GM23338 (cell line): ENCODE data around the gene SF3B3. TPM values are rescaled to one million over a fixed set of nuclear protein-coding genes. Genes with fewer than 3 reads are reported as not detected.

Experiments used
- ATAC-seq: fragments of 200-7000 bp; cut with Tn5 transposase; 3 replicates; pipeline ENCODE4 v1.9.1; 2020
- DNase-seq: peaks from one replicate; pipeline ENCODE4 v3.0.0-alpha.2; 2015; ENCODE audit warnings: low spot score
- H2AFZ ChIP-seq: fragments of 200-600 bp; sonication (generic); 2 replicates; pipeline ENCODE4 v1.8.0; 2016; ENCODE audit warnings: antibody characterized with exemption, mild to moderate bottlenecking, moderate library complexity
- H3F3A ChIP-seq: fragments of 200-600 bp; sonication (generic); replicated peaks from 2 replicates; pipeline ENCODE4 v1.8.0; 2017; ENCODE audit warnings: antibody characterized with exemption, mixed run types, low read depth
- H3K27ac ChIP-seq: fragments of 200-600 bp; sonication (generic); 2 replicates; pipeline ENCODE4 v1.6.1; 2016; ENCODE audit warnings: low read depth
- H3K27me3 ChIP-seq: fragments of 200-600 bp; sonication (generic); 2 replicates; pipeline ENCODE4 v1.8.0; 2016; ENCODE audit warnings: mild to moderate bottlenecking, mixed run types, moderate library complexity; ENCODE audit not compliant: insufficient read depth
- H3K36me3 ChIP-seq: fragments of 200-600 bp; sonication (generic); 2 replicates; pipeline ENCODE4 v1.8.0; 2016; ENCODE audit warnings: mild to moderate bottlenecking; ENCODE audit not compliant: insufficient read depth
- H3K4me1 ChIP-seq: fragments of 200-600 bp; sonication (generic); 2 replicates; pipeline ENCODE4 v1.8.0; 2016; ENCODE audit warnings: mild to moderate bottlenecking, moderate library complexity; ENCODE audit not compliant: insufficient read depth
- H3K4me2 ChIP-seq: fragments of 200-600 bp; sonication (generic); 2 replicates; pipeline ENCODE4 v1.7.1; 2017; ENCODE audit warnings: mixed run types
- H3K4me3 ChIP-seq: fragments of 200-600 bp; sonication (generic); 2 replicates; pipeline ENCODE4 v1.6.1; 2016; ENCODE audit warnings: mixed run types
- H3K79me2 ChIP-seq: fragments of 200-600 bp; sonication (generic); replicated peaks from 2 replicates; pipeline ENCODE4 v1.8.0; 2017; ENCODE audit warnings: mild to moderate bottlenecking; ENCODE audit not compliant: insufficient read depth
- H3K9me2 ChIP-seq: fragments of 200-600 bp; sonication (generic); 2 replicates; pipeline ENCODE4 v1.8.0; 2017; ENCODE audit not compliant: insufficient read depth
- H4K20me1 ChIP-seq: fragments of 200-600 bp; sonication (generic); replicated peaks from 2 replicates; pipeline ENCODE4 v1.8.0; 2017; ENCODE audit warnings: mild to moderate bottlenecking; ENCODE audit not compliant: insufficient read depth
- H3K27ac Mint-ChIP-seq: 2 replicates; pipeline ENCODE4 v1.8.0; 2020; ENCODE audit warnings: inconsistent platforms, mild to moderate bottlenecking, moderate library complexity, mixed read lengths
- H3K27me3 Mint-ChIP-seq: 3 replicates; pipeline ENCODE4 v1.8.0; 2022; ENCODE audit warnings: low read depth, mild to moderate bottlenecking, moderate library complexity, mixed read lengths, inconsistent platforms; ENCODE audit not compliant: insufficient read depth, poor library complexity
- H3K36me3 Mint-ChIP-seq: 3 replicates; pipeline ENCODE4 v1.8.0; 2021; ENCODE audit warnings: low read depth, mild to moderate bottlenecking, inconsistent platforms, moderate library complexity, mixed read lengths
- H3K4me1 Mint-ChIP-seq: 3 replicates; pipeline ENCODE4 v1.8.0; 2020; ENCODE audit warnings: mild to moderate bottlenecking, inconsistent platforms, mixed read lengths
- H3K4me3 Mint-ChIP-seq: 3 replicates; pipeline ENCODE4 v1.8.0; 2021; ENCODE audit warnings: moderate library complexity, mild to moderate bottlenecking, inconsistent platforms, mixed read lengths
- H3K9me3 Mint-ChIP-seq: 3 replicates; pipeline ENCODE4 v1.8.0; 2020; ENCODE audit warnings: moderate library complexity, mild to moderate bottlenecking, inconsistent platforms, mixed read lengths
- EZH2 ChIP-seq: fragments of 200-600 bp; sonication (generic); IDR thresholded peaks from one replicate; pipeline ENCODE4 v1.8.0; 2017; ENCODE audit warnings: antibody characterized with exemption, mild to moderate bottlenecking, low read depth; ENCODE audit not compliant: unreplicated experiment
- JUNB ChIP-seq: IDR thresholded peaks from one replicate; pipeline ENCODE4 v1.6.1; 2016; ENCODE audit warnings: antibody characterized with exemption; ENCODE audit not compliant: unreplicated experiment
- NANOG ChIP-seq: IDR thresholded peaks from 2 replicates; pipeline ENCODE4 v1.6.1; 2016; ENCODE audit warnings: antibody characterized with exemption, borderline replicate concordance
- ZNF331 ChIP-seq: fragments of 250-450 bp; sonication (Bioruptor Pico); IDR thresholded peaks from 2 replicates; pipeline ENCODE4 v1.5.0; 2020; ENCODE audit warnings: low read depth, mild to moderate bottlenecking, moderate library complexity
- polyA plus RNA-seq: library from polyadenylated mRNA; unstranded; fragments of >200 nt; fragmentation: Nextera tagmentation; extraction: Ambion mirVana; gene quantifications from 2 replicates; pipeline ENCODE4 v1.2.1, GENCODE V29; 2016
- total RNA-seq: library from RNA; depleted of rRNA; stranded (reverse); fragments of >200 nt; shearing (Covaris generic); gene quantifications from 2 replicates; pipeline ENCODE4 v1.2.3, GENCODE V29; 2014
- TF ChIP-seq, protein P1 (sequence below), 2 experiments: fragments of 200-600 bp in 1 of 2; sonication (generic) in 1 of 2; conservative IDR thresholded peaks; 2 replicates each; pipeline versions ENCODE4 v1.5.1 to v1.6.1; 2016 to 2017; ENCODE audit warnings: antibody characterized with exemption in 2 of 2, low read depth in 2 of 2, mild to moderate bottlenecking in 2 of 2, moderate library complexity in 1 of 2

SF3B3 gene
- total and polyA plus RNA-seq, 2 experiments from 2014 or later: 202 to 289 TPM

- peaks cover 31% of the 10 kb centered on the region for H3K36me3 Mint-ChIP-seq
- no peak overlapping the region for H3K27ac ChIP-seq
- no peak overlapping the region for H3K4me3 Mint-ChIP-seq
- H3K36me3 ChIP-seq: peaks cover 13% of the 10 kb centered on the region
- H3K4me3 ChIP-seq: no peak overlapping the region
- H3K27me3 Mint-ChIP-seq: peaks cover 20% of the 10 kb centered on the region
- H3K9me3 Mint-ChIP-seq: no peaks in the 10 kb centered on the region; the same call in 2 of the 3 replicates
- H3K4me2 ChIP-seq: no peak overlapping the region
- peak; percentile 10 for ATAC-seq
- H3K79me2 ChIP-seq: no peaks in the 10 kb centered on the region; the same call in 1 of the 2 replicates
- no peak overlapping the region for H2AFZ ChIP-seq
- H3K4me1 ChIP-seq: peaks cover 13% of the 10 kb centered on the region; the same call in 1 of the 2 replicates
- peaks cover 3% of the 10 kb centered on the region; the same call in 1 of the 2 replicates for H4K20me1 ChIP-seq
- 0 out of 2 replicates have a peak, but pooled peaks cover 14% of the 10 kb centered on the region for H3K27me3 ChIP-seq
- H3F3A ChIP-seq: peaks cover 37% of the 10 kb centered on the region
- no peaks in the 10 kb centered on the region for H3K9me2 ChIP-seq
- DNase-seq: no peak
- peak overlapping the region; percentile 15; the same call in 1 of the 2 replicates for H3K27ac Mint-ChIP-seq
- H3K4me1 Mint-ChIP-seq: peaks cover 9% of the 10 kb centered on the region
- no peak for TF ChIP-seq JUNB
- TF ChIP-seq, protein P1, sequence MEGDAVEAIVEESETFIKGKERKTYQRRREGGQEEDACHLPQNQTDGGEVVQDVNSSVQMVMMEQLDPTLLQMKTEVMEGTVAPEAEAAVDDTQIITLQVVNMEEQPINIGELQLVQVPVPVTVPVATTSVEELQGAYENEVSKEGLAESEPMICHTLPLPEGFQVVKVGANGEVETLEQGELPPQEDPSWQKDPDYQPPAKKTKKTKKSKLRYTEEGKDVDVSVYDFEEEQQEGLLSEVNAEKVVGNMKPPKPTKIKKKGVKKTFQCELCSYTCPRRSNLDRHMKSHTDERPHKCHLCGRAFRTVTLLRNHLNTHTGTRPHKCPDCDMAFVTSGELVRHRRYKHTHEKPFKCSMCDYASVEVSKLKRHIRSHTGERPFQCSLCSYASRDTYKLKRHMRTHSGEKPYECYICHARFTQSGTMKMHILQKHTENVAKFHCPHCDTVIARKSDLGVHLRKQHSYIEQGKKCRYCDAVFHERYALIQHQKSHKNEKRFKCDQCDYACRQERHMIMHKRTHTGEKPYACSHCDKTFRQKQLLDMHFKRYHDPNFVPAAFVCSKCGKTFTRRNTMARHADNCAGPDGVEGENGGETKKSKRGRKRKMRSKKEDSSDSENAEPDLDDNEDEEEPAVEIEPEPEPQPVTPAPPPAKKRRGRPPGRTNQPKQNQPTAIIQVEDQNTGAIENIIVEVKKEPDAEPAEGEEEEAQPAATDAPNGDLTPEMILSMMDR (conservative IDR thresholded peaks at IDR 0.05; ENCODE audit: low read depth in 2 of 2): no peak; a peak in 1 of 4 replicates
- TF ChIP-seq NANOG: no peak
- no peak for TF ChIP-seq ZNF331 (CRISPR knock-in tag)
Observed at GRCh38 chr16:70610273-70611223, 86.9 kb downstream of the SF3B3 start.

DNA sequence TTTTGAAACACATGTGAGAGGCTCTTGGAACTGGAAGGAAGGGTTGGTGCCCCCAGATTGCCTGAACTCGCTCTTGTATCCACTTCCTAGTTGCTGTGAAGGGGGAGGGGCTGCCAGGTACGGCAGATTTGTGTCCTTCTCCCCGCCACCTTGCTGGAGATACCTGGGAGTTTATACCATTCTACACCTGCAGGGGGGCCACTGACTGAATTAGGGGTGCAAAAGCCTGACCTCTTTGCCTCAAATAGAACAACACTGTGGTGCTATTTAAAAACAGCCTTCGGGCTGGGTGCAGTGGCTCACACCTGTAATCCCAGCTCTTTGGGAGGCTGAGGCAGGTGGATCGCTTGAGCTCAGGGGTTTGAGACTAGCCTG, 87.6 kb downstream of the SF3B3 start:
- H3K4me1 Mint-ChIP-seq: peaks cover 9% of the 10 kb centered on the region
- no peak overlapping the region for H3K27ac Mint-ChIP-seq
- no peaks in the 10 kb centered on the region for H3K9me2 ChIP-seq
- no peak overlapping the region for H2AFZ ChIP-seq
- no peak overlapping the region for H3K27ac ChIP-seq
- no peaks in the 10 kb centered on the region; the same call in 1 of the 2 replicates for H3K79me2 ChIP-seq
- H3K27me3 Mint-ChIP-seq: peaks cover 20% of the 10 kb centered on the region
- ATAC-seq (peak; percentile 53), DNase-seq (peak; percentile 90)
- peaks cover 37% of the 10 kb centered on the region for H3K36me3 Mint-ChIP-seq
- H3K27me3 ChIP-seq: 0 out of 2 replicates have a peak, but pooled peaks cover 13% of the 10 kb centered on the region
- H3K9me3 Mint-ChIP-seq: no peaks in the 10 kb centered on the region; the same call in 2 of the 3 replicates
- H3F3A ChIP-seq: peaks cover 44% of the 10 kb centered on the region
- H3K4me1 ChIP-seq: peaks cover 17% of the 10 kb centered on the region; the same call in 1 of the 2 replicates
- no peak overlapping the region for H3K4me3 ChIP-seq
- peaks cover 7% of the 10 kb centered on the region for H4K20me1 ChIP-seq
- peaks cover 20% of the 10 kb centered on the region for H3K36me3 ChIP-seq
- no peak overlapping the region for H3K4me3 Mint-ChIP-seq
- no peak for TF ChIP-seq EZH2
- TF ChIP-seq, protein P1 (conservative IDR thresholded peaks at IDR 0.05; ENCODE audit: low read depth in 2 of 2): peak; percentile 20 to 52; a peak in 3 of 4 replicates
- H3K4me2 ChIP-seq: no peak overlapping the region
